A549 (cell line): ENCODE data around the gene OGFR. TPM values are rescaled to one million over a fixed set of nuclear protein-coding genes. Genes with fewer than 3 reads are reported as not detected.

Experiments used
- ATAC-seq, 2 experiments: fragments of 200-7000 bp in 1 of 2; fragments of >200 bp in 1 of 2; cut with Nextera tagmentation in 1 of 2; cut with Tn5 transposase in 1 of 2; 3 replicates each; pipeline versions ENCODE4 v1.8.0 to v1.9.1; 2018 to 2020; ENCODE audit warnings: mild to moderate bottlenecking in 1 of 2, moderate library complexity in 1 of 2
- CTCF ChIA-PET: fragments of 300-600 bp; sonication (Branson Sonifier 250); formaldehyde crosslinking; extraction: SDS; loops from one replicate; lab custom pipeline; 2021; ENCODE audit warnings: antibody characterized with exemption, inconsistent platforms; lab: Yijun Ruan, JAX
- POLR2A ChIA-PET: fragments of 350-600 bp; formaldehyde crosslinking; extraction: SDS; loops from one replicate; lab custom pipeline; 2021; ENCODE audit warnings: antibody characterized with exemption, inconsistent platforms; lab: Yijun Ruan, JAX
- DNase-seq, 2 experiments: peaks; one replicate each; pipeline versions ENCODE4 v3.0.0 to v3.0.0-alpha.2; 2011 to 2016; ENCODE audit warnings: low read depth in 1 of 2, low spot score in 1 of 2
- FAIRE-seq: peaks from 2 replicates; lab custom pipeline; 2011; peaks lifted over from hg19 to GRCh38; lab: Jason Lieb, UNC
- H3K27ac ChIP-seq, 2 experiments: fragments of >200 bp; sonication (Bioruptor Twin); formaldehyde crosslinking; 3 replicates each; pipeline ENCODE4 v1.5.1; 2016 to 2017
- H3K4me1 ChIP-seq: fragments of >200 bp; sonication (Bioruptor Twin); formaldehyde crosslinking; 3 replicates; pipeline ENCODE4 v1.6.1; 2016
- H3K4me2 ChIP-seq: fragments of >200 bp; sonication (Bioruptor Twin); formaldehyde crosslinking; 3 replicates; pipeline ENCODE4 v1.6.1; 2016
- H3K4me3 ChIP-seq: fragments of >200 bp; sonication (Bioruptor Twin); formaldehyde crosslinking; 3 replicates; pipeline ENCODE4 v1.5.1; 2016
- H3K9me3 ChIP-seq: fragments of >200 bp; sonication (Bioruptor Twin); formaldehyde crosslinking; 3 replicates; pipeline ENCODE4 v1.6.1; 2016
- BHLHE40 ChIP-seq: IDR thresholded peaks from 2 replicates; pipeline ENCODE4 v1.6.1; 2012; ENCODE audit warnings: low read depth, low read length, inconsistent platforms
- CEBPB ChIP-seq, 2 experiments: fragments of >200 bp in 1 of 2; sonication (Bioruptor Twin) in 1 of 2; formaldehyde crosslinking in 1 of 2; IDR thresholded peaks; 2 replicates each; pipeline ENCODE4 v1.6.1; 2012 to 2016
- CHD2 ChIP-seq: fragments of 150-350 bp; IDR thresholded peaks from 2 replicates; pipeline ENCODE4 v1.6.1; 2014; ENCODE audit warnings: low read length; ENCODE audit not compliant: partially characterized antibody
- CTCF ChIP-seq: fragments of >200 bp; sonication (Bioruptor Twin); formaldehyde crosslinking; IDR thresholded peaks from 3 replicates; pipeline ENCODE4 v1.5.1; 2016
- FOSL2 ChIP-seq, 2 experiments: fragments of 450-650 bp in 1 of 2; fragments of >200 bp in 1 of 2; sonication (Bioruptor Twin) in 1 of 2; formaldehyde crosslinking; IDR thresholded peaks; 2 replicates each; pipeline versions ENCODE4 v1.5.0 to v1.6.1; 2016 to 2020; ENCODE audit warnings: mild to moderate bottlenecking in 1 of 2, moderate library complexity in 1 of 2
- RAD21 ChIP-seq, 2 experiments: fragments of >200 bp in 1 of 2; sonication (Bioruptor Twin) in 1 of 2; formaldehyde crosslinking in 1 of 2; IDR thresholded peaks in 1 of 2; conservative IDR thresholded peaks in 1 of 2; 2 replicates in 1 of 2; 3 replicates in 1 of 2; pipeline ENCODE4 v1.6.1; 2012 to 2018; ENCODE audit warnings: inconsistent platforms in 1 of 2
- RARB ChIP-seq: fragments of 250-450 bp; sonication (Bioruptor Pico); IDR thresholded peaks from 2 replicates; pipeline ENCODE4 v1.8.0; 2021; ENCODE audit warnings: mild to moderate bottlenecking, moderate library complexity
- RCOR1 ChIP-seq: fragments of 150-350 bp; IDR thresholded peaks from 2 replicates; pipeline ENCODE4 v1.6.1; 2014; ENCODE audit warnings: antibody characterized with exemption, low read length, low read depth
- REST ChIP-seq: fragments of 200-600 bp; sonication (generic); IDR thresholded peaks from 2 replicates; pipeline ENCODE4 v1.6.1; 2016; ENCODE audit warnings: antibody characterized with exemption, mild to moderate bottlenecking, moderate library complexity
- SMC3 ChIP-seq: fragments of >200 bp; sonication (Bioruptor Twin); formaldehyde crosslinking; IDR thresholded peaks from 3 replicates; pipeline ENCODE4 v1.6.1; 2018; ENCODE audit warnings: inconsistent platforms
- ZFP36 ChIP-seq: fragments of 450-650 bp; IDR thresholded peaks from 2 replicates; pipeline ENCODE4 v1.6.1; 2014; ENCODE audit warnings: borderline replicate concordance; ENCODE audit not compliant: partially characterized antibody
- WGBS: methylation state at CpG from one replicate; pipeline ENCODE4 v1.1.6; 2017; ENCODE audit errors: missing lambda C conversion rate; 5-methylcytosine and 5-hydroxymethylcytosine counted together
- polyA plus RNA-seq, 4 experiments: library from polyadenylated mRNA; depleted of rRNA in 3 of 4; stranded (reverse); fragments of >200 nt; fragmentation: RNase III in 1 of 4; extraction: RNeasy Plus Mini Kit Qiagen cat#74134 plus additional on column Dnase treatment in 1 of 4; gene quantifications; 2 replicates in 3 of 4; 3 replicates in 1 of 4; pipeline ENCODE4 v1.2.3, GENCODE V29; 2011 to 2017

OGFR gene
- polyA plus RNA-seq, 2 of the 4 experiments (the other 2 are of a cell fraction) = 15.9 to 35.6 TPM

GRCh38 chr20:62785393-62785792 is 19.2 kb upstream of the OGFR start (continued):
- TF ChIP-seq CTCF = no peak
- no peak for TF ChIP-seq FOSL2 (IDR thresholded peaks at IDR 0.05)
- no peak for TF ChIP-seq FOSL2 (CRISPR knock-in tag; IDR thresholded peaks at IDR 0.05)
- no peak for TF ChIP-seq RCOR1

- H3K4me3 ChIP-seq = no peak overlapping the region
- ChIA-PET POLR2A (no interaction called here), CTCF (interaction anchor here (1.4 to 10.3 kb wide), 5 partner anchors 22 to 144 kb away, joined by 4 to 311 read pairs (median 4); partner anchors contain the start of genes NTSR1 and SLCO4A1)
- no peak overlapping the region for H3K4me2 ChIP-seq
- TF ChIP-seq RAD21 (conservative IDR thresholded peaks at IDR 0.05 in 1 of 2, IDR thresholded peaks at IDR 0.05 in 1 of 2) = no peak
- no peak for TF ChIP-seq SMC3
- TF ChIP-seq BHLHE40 = no peak
- no peak overlapping the region for H3K27ac ChIP-seq
- whole genome bisulfite sequencing = 40% methylated on average over 13 of the region's 13 CpGs
- no peak for ATAC-seq
- FAIRE-seq = no peak
- no peak for DNase-seq
- peaks cover 1% of the 10 kb centered on the region; the same call in 1 of the 3 replicates for H3K4me1 ChIP-seq
- no peaks in the 10 kb centered on the region for H3K9me3 ChIP-seq
These were observed 18.5 kb upstream of the OGFR start for GRCh38 chr20:62786157-62786556.

- ChIA-PET CTCF (interaction anchor here (1.4 to 10.3 kb wide), 3 partner anchors 83 to 127 kb away, joined by 3 to 311 read pairs (median 250); partner anchors contain the start of gene NTSR1), POLR2A (no interaction called here)
- peaks cover 3% of the 10 kb centered on the region; the same call in 1 of the 3 replicates for H3K4me1 ChIP-seq
- no peak overlapping the region for H3K4me3 ChIP-seq
- H3K4me2 ChIP-seq = no peak overlapping the region
- DNase-seq (no peak), ATAC-seq (no peak), FAIRE-seq (no peak)
- WGBS = 53% methylated on average over 7 of the region's 7 CpGs
- no peaks in the 10 kb centered on the region for H3K9me3 ChIP-seq
- no peak for TF ChIP-seq RARB (CRISPR knock-in tag)
- no peak for TF ChIP-seq REST
- TF ChIP-seq CEBPB (IDR thresholded peaks at IDR 0.05) = no peak
- H3K27ac ChIP-seq = no peak overlapping the region
These were observed 17.3 kb upstream of the OGFR start for GRCh38 chr20:62787321-62787720.

- DNase-seq (no peak), FAIRE-seq (no peak)
- Histone ChIP-seq H3K9me3 (no peaks in the 10 kb centered on the region), H3K4me1 (peaks cover 3% of the 10 kb centered on the region; the same call in 1 of the 3 replicates), H3K4me3 (no peak overlapping the region), H3K4me2 (no peak overlapping the region), H3K27ac (no peak overlapping the region)
- POLR2A ChIA-PET = no interaction called here
- 69% methylated on average over 5 of the region's 5 CpGs for WGBS
- CTCF ChIA-PET = interaction anchor here (0.9 to 10.3 kb wide), 6 partner anchors 8 to 128 kb away, joined by 3 to 311 read pairs (median 4); partner anchors contain the start of gene NTSR1
- TF ChIP-seq ZFP36 (no peak), CHD2 (no peak), CEBPB (IDR thresholded peaks at IDR 0.05) (no peak), RCOR1 (no peak)
- TF ChIP-seq, all 56 proteins: peak for 0
- no peak for ATAC-seq
These were observed 16.8 kb upstream of the OGFR start for GRCh38 chr20:62787866-62788265.
